ENCODE measurements around the gene BROX. TPM values are rescaled to one million over a fixed set of nuclear protein-coding genes. Genes with fewer than 3 reads are reported as not detected.

BROX gene
- total RNA-seq, 4 donors from 2014 or later: 35.7 to 47.9 (median 41.4) TPM

DNA sequence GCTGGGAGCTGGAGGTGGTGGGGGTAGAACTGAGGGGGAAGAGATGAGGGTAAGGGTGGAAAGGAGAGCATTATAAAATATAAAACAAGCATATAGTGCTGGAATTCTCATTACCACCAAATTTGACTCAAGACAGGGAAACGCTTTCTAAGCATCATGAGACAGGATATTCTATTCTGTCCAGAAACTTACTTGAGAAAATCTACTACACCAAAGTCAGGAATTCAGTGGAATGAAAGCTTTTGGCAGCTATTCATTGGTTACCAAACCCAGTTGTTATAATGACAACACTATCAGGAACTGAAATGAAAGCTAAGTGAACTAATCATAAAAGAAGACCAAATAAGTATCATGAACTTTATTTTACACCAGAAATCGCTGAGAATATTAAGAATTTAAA is 14.5 kb upstream of the BROX start:
- Histone ChIP-seq H3K9me3 (no peaks in the 10 kb centered on the region), H3K4me1 (peaks cover 0 to 22% (median 0%) of the 10 kb centered on the region in 4 donors), H3K36me3 (peaks cover 0 to 48% (median 0%) of the 10 kb centered on the region in 3 donors), H3K4me3 (no peak overlapping the region), H3K27ac (peak overlapping the region in 1 of 4 donors; percentile 14), H3K27me3 (no peaks in the 10 kb centered on the region)
- 64 to 67% methylated on average over 2 of the region's 2 CpGs for WGBS, 2 donors
- no peak for TF ChIP-seq CTCF (IDR thresholded peaks at IDR 0.05)
- TF ChIP-seq POLR2A (IDR thresholded peaks at IDR 0.05): no peak
- TF ChIP-seq EP300 (IDR thresholded peaks at IDR 0.05): no peak
- no peak for DNase-seq (ENCODE audit: low spot score in 2 of 2)

DNA sequence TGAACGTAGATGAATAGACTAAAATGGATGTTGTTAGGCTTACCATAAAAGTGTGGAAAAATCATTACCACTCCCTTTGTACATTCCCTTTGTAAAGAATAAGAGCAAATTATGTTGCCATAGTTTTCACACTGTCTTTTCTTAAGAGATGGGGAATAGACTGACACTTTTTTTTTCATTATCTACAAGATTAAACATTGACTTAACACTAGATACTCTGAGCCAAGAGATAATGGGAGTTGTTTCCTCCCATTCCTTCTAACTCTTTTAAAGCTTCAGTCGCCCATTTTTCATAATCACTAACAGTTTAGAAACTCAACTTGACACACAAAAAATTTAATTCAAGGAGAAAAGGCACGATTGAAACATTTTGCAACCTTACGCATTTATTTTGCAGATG is 10.2 kb upstream of the BROX start:
- peaks cover 0 to 8% (median 0%) of the 10 kb centered on the region in 4 donors for H3K4me1 ChIP-seq
- TF ChIP-seq CTCF (IDR thresholded peaks at IDR 0.05) (no peak), POLR2A (IDR thresholded peaks at IDR 0.05) (no peak), EP300 (IDR thresholded peaks at IDR 0.05) (no peak)
- WGBS, 2 donors: 93 to 94% methylated on average over 4 of the region's 4 CpGs
- no peak overlapping the region for H3K4me3 ChIP-seq
- H3K27ac ChIP-seq: no peak overlapping the region
- H3K27me3 ChIP-seq: no peaks in the 10 kb centered on the region
- DNase-seq (ENCODE audit: low spot score in 2 of 2): no peak
- peaks cover 0 to 48% (median 0%) of the 10 kb centered on the region in 3 donors for H3K36me3 ChIP-seq
- peaks cover 0 to 6% (median 0%) of the 10 kb centered on the region in 4 donors for H3K9me3 ChIP-seq

GRCh38 chr1:222704260-222704659 is 8.1 kb upstream of the BROX start:
- DNase-seq (ENCODE audit: low spot score in 2 of 2): no peak
- no peaks in the 10 kb centered on the region for H3K27me3 ChIP-seq
- H3K4me3 ChIP-seq: no peak overlapping the region
- H3K27ac ChIP-seq: no peak overlapping the region
- peaks cover 0 to 6% (median 0%) of the 10 kb centered on the region in 4 donors for H3K9me3 ChIP-seq
- TF ChIP-seq EP300 (IDR thresholded peaks at IDR 0.05) (no peak), POLR2A (IDR thresholded peaks at IDR 0.05) (no peak), CTCF (IDR thresholded peaks at IDR 0.05) (no peak)
- 94 to 96% methylated on average over 1 of the region's 1 CpG for WGBS, 2 donors
- H3K36me3 ChIP-seq: peaks cover 0 to 40% (median 0%) of the 10 kb centered on the region in 3 donors
- H3K4me1 ChIP-seq: peaks cover 0 to 24% (median 3%) of the 10 kb centered on the region in 4 donors

DNA sequence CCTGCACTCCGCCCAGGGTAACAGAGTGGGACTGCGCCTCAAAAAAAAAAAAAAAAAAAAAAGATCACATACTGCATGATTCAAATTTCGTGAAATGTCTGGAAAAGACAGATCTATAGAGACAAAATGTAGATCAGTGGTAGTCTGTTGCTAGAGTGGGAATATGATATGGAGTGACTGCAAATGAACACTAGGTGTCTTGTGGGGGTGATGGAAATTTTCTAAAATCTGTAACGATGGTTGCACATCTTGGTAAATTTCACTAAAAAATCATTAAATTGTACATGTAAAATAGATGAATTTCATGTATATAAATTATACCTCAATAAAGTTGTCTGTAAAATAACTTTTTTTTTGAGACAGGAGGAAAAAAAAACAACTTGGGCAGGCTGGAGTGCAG is 5.5 kb upstream of the BROX start:
- Histone ChIP-seq H3K27ac (no peak overlapping the region), H3K4me3 (no peak overlapping the region), H3K27me3 (no peaks in the 10 kb centered on the region), H3K9me3 (peaks cover 0 to 6% (median 0%) of the 10 kb centered on the region in 4 donors), H3K36me3 (peaks cover 0 to 15% (median 0%) of the 10 kb centered on the region in 3 donors), H3K4me1 (peaks cover 0 to 44% (median 21%) of the 10 kb centered on the region in 4 donors)
- WGBS, 2 donors: 76 to 80% methylated on average over 4 of the region's 4 CpGs
- TF ChIP-seq CTCF (IDR thresholded peaks at IDR 0.05): peak in 1 of 5 experiments; percentile 15
- TF ChIP-seq EP300 (IDR thresholded peaks at IDR 0.05): no peak
- no peak for DNase-seq (ENCODE audit: low spot score in 2 of 2)

DNA sequence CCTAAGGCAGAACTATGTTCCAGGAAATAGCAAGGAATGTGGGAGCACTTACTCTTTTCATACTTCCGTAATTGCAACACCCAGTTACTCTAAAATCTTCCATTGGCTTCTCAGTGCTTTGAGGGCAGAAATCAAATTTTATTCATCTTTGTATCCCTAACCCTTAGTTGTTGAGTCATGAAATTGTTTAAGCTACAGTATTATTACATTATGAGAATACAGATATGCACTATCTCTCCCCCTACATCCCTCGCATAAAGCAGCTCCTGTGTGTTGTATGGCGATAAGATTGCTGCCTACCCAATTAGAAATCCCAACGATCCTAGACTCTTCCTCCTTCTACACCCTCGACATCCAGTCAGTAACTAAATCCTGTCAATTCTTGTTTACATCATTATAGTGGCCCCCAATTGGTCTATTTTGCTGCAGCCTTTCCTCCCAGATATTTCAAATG is 2.6 kb upstream of the BROX start:
- Histone ChIP-seq H3K9me3 (no peaks in the 10 kb centered on the region), H3K36me3 (peaks cover 0 to 5% (median 0%) of the 10 kb centered on the region in 3 donors), H3K27ac (peak overlapping the region in 2 of 4 donors; percentile 23 to 96), H3K4me1 (peaks cover 0 to 54% (median 27%) of the 10 kb centered on the region in 4 donors), H3K27me3 (no peaks in the 10 kb centered on the region), H3K4me3 (no peak overlapping the region)
- TF ChIP-seq CTCF (IDR thresholded peaks at IDR 0.05): no peak
- TF ChIP-seq EP300 (IDR thresholded peaks at IDR 0.05): no peak
- TF ChIP-seq POLR2A (IDR thresholded peaks at IDR 0.05): no peak
- WGBS, 2 donors: 49 to 50% methylated on average over 5 of the region's 5 CpGs
- no peak for DNase-seq (ENCODE audit: low spot score in 2 of 2)
